Fibroblast of the aortic adventitia (primary cell): ENCODE measurements around the gene ZNF646. TPM values are rescaled to one million over a fixed set of nuclear protein-coding genes. Genes with fewer than 3 reads are reported as not detected.

Experiments
- DNase-seq: peaks from one replicate; pipeline ENCODE4 v3.0.0-alpha.2; 2010; ENCODE audit warnings: low read depth
- H3K4me3 ChIP-seq: 2 replicates; pipeline ENCODE4 v1.5.1; 2011; ENCODE audit warnings: low read depth, mild to moderate bottlenecking, control low read depth, low read length, moderate library complexity
- total RNA-seq: library from RNA; depleted of rRNA; stranded (reverse); fragments of >200 nt; gene quantifications from 2 replicates; pipeline ENCODE4 v1.2.3, GENCODE V29; 2012; ENCODE audit warnings: low replicate concordance
- TF ChIP-seq, protein P1 (sequence below): IDR thresholded peaks from 2 replicates; pipeline ENCODE4 v1.5.1; 2011; ENCODE audit warnings: mild to moderate bottlenecking, low read length, control low read depth, inconsistent platforms; ENCODE audit not compliant: insufficient read depth

ZNF646 gene
- total RNA-seq, 1 donor, result 16.2 TPM

DNA sequence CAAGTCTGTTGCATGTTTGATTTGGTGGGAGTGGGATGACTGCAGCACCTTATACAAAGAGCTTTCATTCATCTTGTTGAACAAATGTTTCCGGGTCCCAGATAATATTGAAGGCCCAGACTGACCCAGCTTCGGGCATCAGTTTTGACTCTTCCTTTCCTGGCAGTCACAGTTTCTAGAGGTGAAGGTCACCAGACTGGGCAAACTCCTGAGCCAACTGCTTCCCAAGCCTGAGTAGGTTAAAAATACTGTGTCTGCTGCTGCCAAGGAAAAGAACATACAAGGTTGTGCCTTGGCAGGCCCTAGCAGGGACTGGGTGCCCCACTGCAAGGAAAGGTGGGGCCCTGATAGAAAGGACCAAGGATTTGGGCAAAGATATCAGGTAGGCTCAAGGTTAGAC lies 38.5 kb downstream of the ZNF646 start:
- TF ChIP-seq, protein P1, sequence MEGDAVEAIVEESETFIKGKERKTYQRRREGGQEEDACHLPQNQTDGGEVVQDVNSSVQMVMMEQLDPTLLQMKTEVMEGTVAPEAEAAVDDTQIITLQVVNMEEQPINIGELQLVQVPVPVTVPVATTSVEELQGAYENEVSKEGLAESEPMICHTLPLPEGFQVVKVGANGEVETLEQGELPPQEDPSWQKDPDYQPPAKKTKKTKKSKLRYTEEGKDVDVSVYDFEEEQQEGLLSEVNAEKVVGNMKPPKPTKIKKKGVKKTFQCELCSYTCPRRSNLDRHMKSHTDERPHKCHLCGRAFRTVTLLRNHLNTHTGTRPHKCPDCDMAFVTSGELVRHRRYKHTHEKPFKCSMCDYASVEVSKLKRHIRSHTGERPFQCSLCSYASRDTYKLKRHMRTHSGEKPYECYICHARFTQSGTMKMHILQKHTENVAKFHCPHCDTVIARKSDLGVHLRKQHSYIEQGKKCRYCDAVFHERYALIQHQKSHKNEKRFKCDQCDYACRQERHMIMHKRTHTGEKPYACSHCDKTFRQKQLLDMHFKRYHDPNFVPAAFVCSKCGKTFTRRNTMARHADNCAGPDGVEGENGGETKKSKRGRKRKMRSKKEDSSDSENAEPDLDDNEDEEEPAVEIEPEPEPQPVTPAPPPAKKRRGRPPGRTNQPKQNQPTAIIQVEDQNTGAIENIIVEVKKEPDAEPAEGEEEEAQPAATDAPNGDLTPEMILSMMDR, result no peak
- no peak for DNase-seq
- H3K4me3 ChIP-seq, result no peak overlapping the region

DNA sequence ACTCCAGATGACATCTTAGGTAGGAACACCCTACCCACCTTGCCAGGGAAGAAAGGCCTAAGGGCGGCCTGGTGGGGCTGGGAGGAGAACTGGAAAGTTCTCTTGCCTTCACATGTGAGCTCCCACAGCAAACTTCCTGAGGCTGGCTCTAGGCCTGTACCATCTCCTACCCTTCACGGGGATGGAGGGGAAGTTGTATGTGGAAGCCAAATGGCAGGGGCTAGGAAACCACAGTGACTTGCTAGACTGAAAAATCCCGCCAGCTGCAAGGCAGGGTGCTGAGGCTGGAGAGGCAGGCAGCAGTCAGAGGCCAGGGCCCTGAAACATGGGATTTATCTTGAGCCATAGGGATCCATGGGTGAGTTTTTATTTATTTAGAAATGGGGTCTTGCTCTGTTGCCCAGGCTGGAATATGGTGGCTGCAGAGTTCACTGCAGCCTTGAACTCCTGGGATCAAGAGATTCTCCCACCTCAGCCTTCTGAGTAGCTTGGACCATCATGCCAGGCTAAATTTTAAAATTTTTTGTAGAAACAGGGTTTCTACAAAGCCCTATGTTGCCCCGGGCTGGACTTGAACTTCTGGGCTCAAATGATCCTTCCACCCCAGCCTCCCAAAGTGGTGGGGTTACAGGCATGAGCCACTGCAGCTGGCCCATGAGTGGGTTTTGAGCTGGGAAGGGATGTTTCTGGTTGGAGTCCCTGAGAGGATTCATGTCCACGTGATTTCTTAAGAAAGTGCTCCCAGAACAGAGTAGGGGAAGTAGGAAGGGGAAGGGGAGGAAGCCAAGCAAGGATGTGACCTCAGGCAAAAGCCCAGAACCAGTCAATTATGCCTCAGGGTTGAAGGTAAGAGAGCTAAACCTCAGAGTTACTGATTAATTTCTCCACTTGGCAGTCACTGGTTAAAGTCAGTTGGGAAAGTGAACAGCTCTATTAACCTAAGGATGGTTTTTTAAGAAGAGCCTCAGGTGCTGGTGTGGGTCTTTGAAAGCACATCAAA lies 39.2 kb downstream of the ZNF646 start:
- H3K4me3 ChIP-seq, result no peak overlapping the region
- DNase-seq, result no peak
- TF ChIP-seq, protein P1, result no peak

DNA sequence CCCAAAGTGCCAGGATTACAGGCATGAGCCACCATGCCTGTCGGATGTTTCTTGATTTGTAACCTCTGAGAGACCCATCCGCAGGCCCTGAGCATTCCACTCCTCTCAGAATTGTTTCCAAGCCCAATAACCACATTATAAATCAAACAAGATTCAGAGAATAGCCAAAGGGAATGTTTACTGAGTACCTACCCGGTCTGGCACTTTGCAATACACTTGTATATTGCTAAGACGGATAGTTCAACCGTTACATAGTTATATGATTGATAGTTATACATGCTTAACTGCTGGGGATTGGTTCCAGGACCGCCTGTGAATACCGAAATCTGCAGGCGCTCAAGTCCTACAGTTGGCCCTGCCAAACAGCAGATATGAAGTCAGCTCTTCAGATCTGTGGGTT lies 40.2 kb downstream of the ZNF646 start:
- TF ChIP-seq, protein P1, result no peak
- DNase-seq, result no peak

DNA sequence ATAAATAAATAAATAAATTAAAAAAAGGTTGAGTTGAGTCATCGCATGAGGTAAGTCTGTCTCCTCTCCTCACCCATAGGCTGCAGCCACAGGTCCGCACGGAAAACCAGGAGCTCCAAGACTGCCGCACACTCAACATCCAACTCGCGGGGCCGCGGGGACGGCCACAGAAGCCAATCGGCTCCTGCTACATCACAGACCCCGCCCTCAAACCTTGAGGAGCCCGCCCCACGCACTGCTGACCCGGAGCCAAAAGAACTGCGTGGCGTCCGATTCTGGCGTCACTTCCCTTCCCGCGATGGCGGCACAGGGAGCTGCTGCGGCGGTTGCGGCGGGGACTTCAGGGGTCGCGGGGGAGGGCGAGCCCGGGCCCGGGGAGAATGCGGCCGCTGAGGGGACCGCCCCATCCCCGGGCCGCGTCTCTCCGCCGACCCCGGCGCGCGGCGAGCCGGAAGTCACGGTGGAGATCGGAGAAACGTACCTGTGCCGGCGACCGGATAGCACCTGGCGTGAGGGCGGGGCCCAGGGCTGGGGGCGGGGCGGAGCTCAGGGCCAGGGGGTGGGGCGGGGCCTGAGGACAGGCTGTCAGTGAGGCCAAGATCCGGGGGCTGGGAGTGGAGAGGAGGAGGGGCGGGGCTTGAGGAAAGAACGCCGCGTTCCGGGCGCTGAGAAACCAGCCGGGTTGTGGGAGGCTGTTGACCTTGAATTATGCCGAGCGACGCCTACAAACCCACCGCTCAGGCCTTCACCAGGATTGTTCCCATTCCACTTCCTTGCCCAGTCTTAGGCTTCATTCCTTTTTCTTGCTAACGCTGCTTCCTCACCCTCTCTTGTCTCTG lies 43.4 kb downstream of the ZNF646 start, which contains the start of gene KAT8:
Gene KAT8 (plus strand): TSS at position 281 of the 839 bp plus-strand sequence. CDS start 18 bp downstream, at position 299.
- H3K4me3 ChIP-seq, result peak within 1 kb of the TSS; percentile 94
- TF ChIP-seq, protein P1, result no peak
- DNase-seq, result peak; percentile 96

More for the DNA sequence above, 40.2 kb downstream of the ZNF646 start:
- no peak overlapping the region for H3K4me3 ChIP-seq

DNA sequence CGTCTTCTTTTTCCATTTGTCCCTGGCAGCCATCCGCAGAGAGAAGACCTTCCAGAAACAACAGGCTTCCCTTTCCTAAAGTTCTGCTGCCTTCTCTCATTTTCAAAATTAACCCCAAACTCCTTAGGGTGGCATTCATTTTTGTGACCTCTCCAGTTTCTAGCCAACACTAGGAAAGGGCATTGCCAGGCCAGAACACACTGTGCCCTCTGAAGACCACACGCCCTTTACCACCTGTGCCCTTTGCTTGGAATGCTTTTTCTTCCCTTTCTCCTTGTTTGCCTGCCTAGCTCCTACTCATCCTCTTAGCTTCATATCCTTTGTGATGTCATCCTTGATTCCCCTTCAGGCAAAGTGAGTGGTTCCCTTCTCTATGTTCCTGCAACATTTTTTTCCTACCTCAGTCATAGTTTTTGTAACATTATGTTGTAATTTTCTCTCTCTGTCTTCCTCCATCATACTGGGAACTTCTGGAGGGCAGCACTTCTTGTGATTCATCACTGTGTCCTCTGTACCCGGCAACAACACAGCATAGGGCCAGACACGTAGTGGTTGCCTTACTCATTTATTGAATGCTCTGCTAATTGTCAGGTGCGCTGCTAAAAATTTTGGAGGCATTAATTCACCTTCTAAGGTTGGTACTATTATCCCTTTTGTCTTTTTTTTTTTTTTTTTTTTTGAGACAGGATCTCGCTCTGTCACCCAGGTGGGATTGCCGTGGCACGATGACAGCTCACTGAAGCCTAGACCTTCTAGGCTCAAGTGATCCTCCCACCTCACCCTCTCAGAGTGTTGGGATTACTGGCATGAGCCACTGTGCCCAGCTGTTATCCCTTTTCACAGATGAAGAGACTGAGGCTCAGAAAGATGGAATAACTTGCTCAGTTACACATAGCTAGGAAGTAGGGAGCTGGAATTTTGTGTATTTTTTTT lies 44.3 kb downstream of the ZNF646 start:
- peak; percentile 42 for DNase-seq
- H3K4me3 ChIP-seq, result peak overlapping the region; percentile 94
- TF ChIP-seq, protein P1, result no peak

DNA sequence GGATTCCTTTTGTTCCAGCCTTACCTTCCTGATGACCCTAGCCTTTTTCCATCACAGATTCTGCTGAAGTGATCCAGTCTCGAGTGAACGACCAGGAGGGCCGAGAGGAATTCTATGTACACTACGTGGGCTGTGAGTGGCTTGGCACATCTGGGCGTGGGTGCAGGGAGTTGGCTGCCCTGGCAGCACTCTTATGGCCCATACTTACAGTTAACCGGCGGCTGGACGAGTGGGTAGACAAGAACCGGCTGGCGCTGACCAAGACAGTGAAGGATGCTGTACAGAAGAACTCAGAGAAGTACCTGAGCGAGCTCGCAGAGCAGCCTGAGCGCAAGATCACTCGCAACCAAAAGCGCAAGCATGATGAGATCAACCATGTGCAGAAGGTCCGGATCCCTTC lies 45.9 kb downstream of the ZNF646 start:
- DNase-seq, result no peak
- H3K4me3 ChIP-seq, result no peak overlapping the region
- TF ChIP-seq, protein P1, result no peak
